Duodenal mucosa (tissue), 2 donors: Measurements from ENCODE around the gene ACVR2B.

Source experiments
- H3K27ac ChIP-seq: one replicate; pipeline ENCODE4 v1.7.0; 2013; ENCODE audit warnings: low read depth, low read length
- H3K27me3 ChIP-seq, 2 donors: one replicate each; pipeline ENCODE4 v1.7.0; 2013; ENCODE audit warnings: low read length in 2 of 2, control low read depth in 1 of 2; ENCODE audit not compliant: insufficient read depth in 2 of 2, control insufficient read depth in 1 of 2
- H3K36me3 ChIP-seq, 2 donors: one replicate each; pipeline ENCODE4 v1.7.0; 2013; ENCODE audit warnings: low read length in 2 of 2, control low read depth in 1 of 2; ENCODE audit not compliant: insufficient read depth in 2 of 2, control insufficient read depth in 1 of 2
- H3K4me1 ChIP-seq, 2 donors: one replicate each; pipeline ENCODE4 v1.7.0; 2013; ENCODE audit warnings: low read length in 2 of 2, control low read depth in 1 of 2; ENCODE audit not compliant: insufficient read depth in 2 of 2, control insufficient read depth in 1 of 2
- H3K4me3 ChIP-seq, 2 donors: one replicate each; pipeline ENCODE4 v1.7.0; 2013; ENCODE audit warnings: low read length in 2 of 2, low read depth in 1 of 2
- H3K9ac ChIP-seq, 2 donors: one replicate each; pipeline ENCODE4 v1.7.0; 2013; ENCODE audit warnings: low read length in 2 of 2, low read depth in 1 of 2
- H3K9me3 ChIP-seq, 2 donors: one replicate each; pipeline ENCODE4 v1.7.0; 2013; ENCODE audit warnings: low read length in 2 of 2, control low read depth in 1 of 2; ENCODE audit not compliant: control insufficient read depth in 1 of 2

ACVR2B gene

GRCh38 chr3:38522002-38522401 lies 68.3 kb downstream of the ACVR2B start:
- Histone ChIP-seq H3K4me3 (no peak overlapping the region), H3K36me3 (peaks cover 4 to 17% of the 10 kb centered on the region in 2 donors), H3K9ac (no peak overlapping the region), H3K27ac (no peak overlapping the region), H3K4me1 (no peaks in the 10 kb centered on the region), H3K9me3 (no peaks in the 10 kb centered on the region), H3K27me3 (no peaks in the 10 kb centered on the region)

- Histone ChIP-seq H3K9me3 (no peaks in the 10 kb centered on the region), H3K4me3 (no peak overlapping the region), H3K27ac (no peak overlapping the region), H3K4me1 (no peaks in the 10 kb centered on the region), H3K9ac (no peak overlapping the region), H3K36me3 (peaks cover 4 to 24% of the 10 kb centered on the region in 2 donors), H3K27me3 (no peaks in the 10 kb centered on the region)
Measured at GRCh38 chr3:38524141-38524739, 70.5 kb downstream of the ACVR2B start.

DNA sequence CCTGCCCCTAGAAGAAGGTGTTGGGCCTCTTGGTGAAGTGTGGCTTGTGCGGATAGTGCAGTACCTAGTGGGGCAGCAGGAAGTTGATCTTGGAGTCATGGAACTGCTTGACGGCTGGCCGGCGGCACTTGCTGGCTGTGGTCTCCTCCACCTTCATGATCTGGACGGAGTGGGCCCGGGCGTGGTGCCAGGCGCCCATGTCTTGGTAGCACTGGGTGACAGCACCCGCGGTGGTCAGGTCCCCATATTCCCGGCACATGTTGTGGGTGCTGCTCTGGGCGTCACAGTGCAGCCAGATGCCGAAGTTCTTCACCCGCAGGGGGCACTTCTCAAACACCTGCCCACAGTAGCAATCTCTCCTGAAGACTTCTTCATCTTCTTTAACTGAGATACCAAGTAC lies 73.1 kb downstream of the ACVR2B start:
- Histone ChIP-seq H3K27me3 (no peaks in the 10 kb centered on the region), H3K9me3 (no peaks in the 10 kb centered on the region), H3K27ac (no peak overlapping the region), H3K9ac (no peak overlapping the region), H3K4me1 (no peaks in the 10 kb centered on the region), H3K4me3 (no peak overlapping the region), H3K36me3 (peaks cover 4 to 27% of the 10 kb centered on the region in 2 donors)

GRCh38 chr3:38528457-38528856 lies 74.8 kb downstream of the ACVR2B start:
- no peaks in the 10 kb centered on the region for H3K9me3 ChIP-seq
- peaks cover 4 to 27% of the 10 kb centered on the region in 2 donors for H3K36me3 ChIP-seq

DNA sequence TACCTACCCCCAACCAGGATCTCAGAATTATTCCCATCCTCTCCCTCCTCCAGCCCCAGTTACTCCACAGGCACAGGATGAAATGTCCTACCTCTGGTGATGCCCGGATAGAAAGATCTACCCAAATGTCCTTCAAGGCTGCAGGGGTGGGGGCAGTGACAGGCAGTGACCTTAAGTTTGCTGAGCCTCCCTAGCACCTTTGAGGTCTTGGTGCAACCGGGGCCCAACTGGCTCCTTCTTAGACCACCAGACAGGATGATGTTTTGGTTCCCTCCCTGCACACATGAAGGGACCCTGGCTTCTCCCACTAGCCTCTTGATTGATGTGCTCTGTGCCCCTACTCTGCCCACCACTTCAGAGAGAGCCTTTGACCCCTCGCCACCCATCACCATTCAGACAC lies 78.8 kb downstream of the ACVR2B start:
- Histone ChIP-seq H3K9me3 (no peaks in the 10 kb centered on the region), H3K36me3 (peaks cover 0 to 10% of the 10 kb centered on the region in 2 donors), H3K9ac (no peak overlapping the region), H3K27ac (no peak overlapping the region), H3K4me3 (no peak overlapping the region), H3K4me1 (no peaks in the 10 kb centered on the region), H3K27me3 (no peaks in the 10 kb centered on the region)

More at GRCh38 chr3:38528457-38528856, 74.8 kb downstream of the ACVR2B start:
- no peaks in the 10 kb centered on the region for H3K4me1 ChIP-seq
- no peak overlapping the region for H3K9ac ChIP-seq
- H3K4me3 ChIP-seq = no peak overlapping the region
- H3K27me3 ChIP-seq = no peaks in the 10 kb centered on the region
- H3K27ac ChIP-seq = no peak overlapping the region

- H3K36me3 ChIP-seq = peaks cover 0 to 5% of the 10 kb centered on the region in 2 donors
Measured at GRCh38 chr3:38533285-38533976, 79.7 kb downstream of the ACVR2B start.

GRCh38 chr3:38534180-38534579 lies 80.5 kb downstream of the ACVR2B start:
- H3K4me1 ChIP-seq = no peaks in the 10 kb centered on the region
- H3K9ac ChIP-seq = no peak overlapping the region
- no peaks in the 10 kb centered on the region for H3K9me3 ChIP-seq
- no peaks in the 10 kb centered on the region for H3K27me3 ChIP-seq
- H3K36me3 ChIP-seq = peaks cover 0 to 3% of the 10 kb centered on the region in 2 donors
- no peak overlapping the region for H3K27ac ChIP-seq
- H3K4me3 ChIP-seq = no peak overlapping the region

More at GRCh38 chr3:38533285-38533976, 79.7 kb downstream of the ACVR2B start:
- no peaks in the 10 kb centered on the region for H3K27me3 ChIP-seq
- no peak overlapping the region for H3K27ac ChIP-seq
- no peaks in the 10 kb centered on the region for H3K4me1 ChIP-seq
- H3K9me3 ChIP-seq = no peaks in the 10 kb centered on the region
- H3K9ac ChIP-seq = no peak overlapping the region
- H3K4me3 ChIP-seq = no peak overlapping the region

- Histone ChIP-seq H3K27me3 (no peaks in the 10 kb centered on the region), H3K27ac (no peak overlapping the region), H3K36me3 (peaks cover 0 to 3% of the 10 kb centered on the region in 2 donors), H3K4me1 (no peaks in the 10 kb centered on the region), H3K9ac (no peak overlapping the region), H3K9me3 (no peaks in the 10 kb centered on the region), H3K4me3 (no peak overlapping the region)
Measured at GRCh38 chr3:38534604-38535003, 80.9 kb downstream of the ACVR2B start.

- H3K27me3 ChIP-seq = no peaks in the 10 kb centered on the region
- H3K9ac ChIP-seq = no peak overlapping the region
- H3K4me3 ChIP-seq = no peak overlapping the region
- H3K36me3 ChIP-seq = no peaks in the 10 kb centered on the region
- no peaks in the 10 kb centered on the region for H3K4me1 ChIP-seq
- H3K27ac ChIP-seq = no peak overlapping the region
- H3K9me3 ChIP-seq = no peaks in the 10 kb centered on the region
Measured at GRCh38 chr3:38536671-38537070, 83.0 kb downstream of the ACVR2B start.

DNA sequence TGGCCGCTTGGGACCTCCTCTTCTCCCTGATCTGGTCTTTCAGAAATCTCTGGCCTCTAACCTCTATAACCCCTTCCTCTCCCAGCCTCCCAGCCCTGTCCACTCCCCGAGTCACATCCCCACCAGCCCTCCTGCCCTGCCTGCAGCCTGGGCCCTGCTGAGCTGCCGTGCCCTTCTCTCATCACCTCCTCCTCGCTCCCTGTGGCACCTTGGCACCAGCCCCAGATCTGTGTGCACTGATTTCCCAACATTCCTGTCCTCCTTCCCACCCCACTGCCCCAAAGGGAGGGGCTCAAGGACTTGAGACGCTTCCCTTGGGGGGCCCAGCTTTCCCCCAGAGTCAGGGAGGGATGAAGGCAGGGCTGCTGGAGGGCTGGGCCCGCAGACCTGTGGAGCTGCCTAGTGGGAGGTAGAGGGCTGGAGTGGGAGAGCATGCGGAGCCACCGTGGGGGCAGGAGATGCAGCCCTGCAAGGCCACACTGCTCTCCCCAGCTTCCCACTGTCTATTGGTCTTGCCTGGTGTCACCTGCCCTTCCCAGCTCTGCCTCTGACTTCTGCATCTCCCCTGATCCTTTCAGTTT lies 85.2 kb downstream of the ACVR2B start:
- Histone ChIP-seq H3K4me3 (no peak overlapping the region), H3K4me1 (no peaks in the 10 kb centered on the region), H3K36me3 (no peaks in the 10 kb centered on the region), H3K27me3 (no peaks in the 10 kb centered on the region), H3K9ac (no peak overlapping the region), H3K27ac (no peak overlapping the region), H3K9me3 (no peaks in the 10 kb centered on the region)
